Measurements from ENCODE around the gene C1QL3. TPM values are rescaled to one million over a fixed set of nuclear protein-coding genes. Genes with fewer than 3 reads are reported as not detected.

C1QL3 gene
- total and polyA plus RNA-seq, 2 of the 4 experiments (the other 2 are of a cell fraction), result not detected

DNA sequence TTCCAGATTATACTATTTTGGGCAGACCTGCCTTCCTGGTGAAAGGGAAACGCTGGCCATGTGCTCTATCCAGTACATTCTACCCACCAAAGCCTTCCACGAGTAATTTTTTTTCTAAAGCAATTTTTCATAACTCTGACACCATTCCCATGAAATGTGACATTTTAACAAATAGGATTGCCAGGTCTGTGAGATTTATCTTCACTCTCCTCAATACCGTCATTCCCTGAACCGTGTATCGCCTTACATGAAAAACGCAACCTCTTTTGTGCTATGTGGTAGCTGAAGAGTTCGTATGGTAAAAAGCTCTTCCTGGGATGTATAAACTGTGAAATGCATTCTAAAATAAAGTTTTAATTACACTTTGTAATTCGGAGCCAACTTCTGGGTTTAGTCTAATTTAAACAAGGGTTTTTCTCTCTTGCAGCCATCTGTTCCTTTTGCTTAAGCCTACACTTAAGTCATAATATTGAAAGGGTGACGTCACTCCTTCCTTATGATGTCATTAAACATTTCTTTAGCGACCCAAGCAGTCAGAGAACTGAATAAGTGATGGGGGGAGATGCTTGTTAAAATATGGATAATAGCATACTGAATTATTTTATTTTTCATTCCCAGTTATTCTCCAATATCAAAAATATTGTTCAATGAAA is 27.7 kb downstream of the C1QL3 start:
- Histone ChIP-seq H2BK5ac (ENCODE audit: low read depth, low read length, poor library complexity, severe bottlenecking) (no peak overlapping the region), H3K9me3 (ENCODE audit: control insufficient read depth, insufficient read depth, low read length) (no peaks in the 10 kb centered on the region), H4K8ac (ENCODE audit: low read depth in 2 of 2, low read length in 2 of 2) (no peak overlapping the region), H3K27me3 (ENCODE audit: control insufficient read depth, insufficient read depth, low read length) (no peaks in the 10 kb centered on the region), H3K9me1 (ENCODE audit: insufficient read depth, low read length) (no peaks in the 10 kb centered on the region), H3K4ac (ENCODE audit: low read depth, low read length) (no peak overlapping the region), H3K18ac (ENCODE audit: low read depth, low read length) (no peak overlapping the region), H3K4me3 (ENCODE audit: insufficient read depth, low read depth, low read length) (no peak overlapping the region), H3K23ac (ENCODE audit: low read depth, low read length) (no peak overlapping the region), H3K4me1 (ENCODE audit: control insufficient read depth, insufficient read depth, low read length) (no peaks in the 10 kb centered on the region), H2BK120ac (ENCODE audit: low read depth, low read length) (no peak overlapping the region), H4K20me1 (ENCODE audit: insufficient read depth, low read length) (no peaks in the 10 kb centered on the region), H3K27ac (ENCODE audit: insufficient read depth, low read length) (no peak overlapping the region), H2AFZ (replicated peaks; ENCODE audit: low read length, poor library complexity) (no peak overlapping the region), H2AK9ac (replicated peaks; ENCODE audit: low read depth, low read length, poor library complexity) (no peak overlapping the region), H3K56ac (ENCODE audit: extremely low read depth, insufficient read depth, low read length) (no peak overlapping the region), H3K14ac (replicated peaks; ENCODE audit: low read depth, low read length) (no peak overlapping the region), H3K36me3 (ENCODE audit: control insufficient read depth, insufficient read depth, low read length) (no peaks in the 10 kb centered on the region), H2BK15ac (ENCODE audit: low read depth, low read length) (no peak overlapping the region), H3K79me1 (ENCODE audit: low read depth in 1 of 2, low read length in 2 of 2) (no peaks in the 10 kb centered on the region), H2BK20ac (ENCODE audit: low read depth, low read length) (no peak overlapping the region), H2AK5ac (ENCODE audit: low read depth, low read length) (no peak overlapping the region), H3K4me2 (ENCODE audit: low read depth, low read length) (no peak overlapping the region), H3K9ac (ENCODE audit: low read depth, low read length) (no peak overlapping the region), H4K91ac (ENCODE audit: insufficient read depth, low read depth, low read length) (no peak overlapping the region), H4K5ac (ENCODE audit: low read depth, low read length) (no peak overlapping the region)
- DNase-seq (no peak), ATAC-seq (ENCODE audit: low read depth) (no peak)
- intact Hi-C loops (cut with micrococcal nuclease) (no loop called here), dilution Hi-C loops (cut with HindIII; ENCODE audit: low sequenced_read_pairs, unreplicated experiment) (no loop called here), in situ Hi-C loops (cut with MboI; ENCODE audit: low sequenced_read_pairs) (no loop called here)
- no CpG with 5 or more reads among the region's 10 CpGs for WGBS, 2 experiments (ENCODE audit: extremely low coverage in 2 of 2, insufficient read length in 1 of 2)
- POLR2A ChIA-PET (ENCODE audit: unreplicated experiment), result interaction anchor here (0.6 kb wide), 1 partner anchor 15 kb away, joined by 7 read pairs; no protein-coding TSS in a partner anchor
- BruUV-seq (replicated peaks), result no TSS peak
- TF ChIP-seq MXI1 (IDR thresholded peaks at IDR 0.05; ENCODE audit: borderline replicate concordance, low read depth, low read length) (no peak), SMC3 (IDR thresholded peaks at IDR 0.05; ENCODE audit: low read depth, low read length) (no peak)
- CTCF ChIA-PET, result no interaction called here
